LNCaP clone FGC (cell line): ENCODE measurements around the gene EIF3F.

ENCODE experiments used
- DNase-seq: peaks from one replicate; pipeline ENCODE4 v3.0.0-alpha.2; 2011; ENCODE audit warnings: low read depth
- H3K4me3 ChIP-seq: 2 replicates; pipeline ENCODE4 v1.5.1; 2011; ENCODE audit warnings: mild to moderate bottlenecking, low read depth, low read length, control low read depth
- CTCF ChIP-seq: IDR thresholded peaks from 2 replicates; pipeline ENCODE4 v1.5.1; 2012; ENCODE audit warnings: mild to moderate bottlenecking; ENCODE audit not compliant: control insufficient read depth, insufficient read depth; ENCODE audit errors: extremely low read depth

Gene EIF3F

GRCh38 chr11:7969756-7970646 lies 17.1 kb upstream of the EIF3F start:
- no peak overlapping the region for H3K4me3 ChIP-seq
- no peak for TF ChIP-seq CTCF
- no peak for DNase-seq

GRCh38 chr11:7971846-7972245 lies 15.3 kb upstream of the EIF3F start:
- no peak for TF ChIP-seq CTCF
- no peak overlapping the region for H3K4me3 ChIP-seq
- no peak for DNase-seq

DNA sequence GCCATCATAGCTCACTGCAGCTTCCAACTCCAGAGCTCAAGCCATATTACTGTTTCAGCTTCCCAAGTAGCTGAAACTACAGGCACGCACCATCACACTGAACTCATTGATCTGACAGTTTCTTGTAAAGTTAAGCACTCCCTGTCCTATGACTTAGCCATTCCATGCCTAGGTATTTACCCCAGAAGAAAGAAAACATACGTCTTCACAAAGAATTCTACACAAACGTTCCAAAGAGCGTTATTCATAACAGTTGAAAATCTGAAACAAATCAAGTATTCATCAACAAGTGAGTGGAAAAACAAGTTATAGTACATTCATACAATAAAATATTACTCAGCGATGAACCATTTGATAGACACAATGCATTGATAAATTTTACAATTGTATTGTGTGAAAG lies 14.1 kb upstream of the EIF3F start:
- TF ChIP-seq CTCF: no peak
- DNase-seq: no peak
- H3K4me3 ChIP-seq: no peak overlapping the region

DNA sequence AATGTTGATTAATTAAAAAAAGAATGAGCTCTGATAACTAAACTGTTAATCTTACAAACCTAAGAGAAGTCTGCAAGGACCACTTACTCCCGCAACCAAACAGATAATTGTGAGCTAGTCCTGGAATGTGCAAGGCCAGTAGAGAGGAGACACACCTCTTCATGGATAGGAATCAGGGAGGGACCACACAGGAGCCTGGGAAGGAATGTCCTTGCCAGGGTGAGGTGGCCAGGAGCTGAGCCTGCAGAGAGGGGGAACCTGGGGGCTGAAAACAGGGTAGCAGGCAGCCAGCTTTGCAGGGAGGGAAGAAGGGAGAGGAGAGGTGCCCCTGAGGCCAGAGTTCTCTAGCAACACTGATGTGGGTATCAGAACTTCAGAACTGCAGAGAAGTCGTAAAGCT lies 12.5 kb upstream of the EIF3F start:
- TF ChIP-seq CTCF: no peak
- H3K4me3 ChIP-seq: no peak overlapping the region
- no peak for DNase-seq

DNA sequence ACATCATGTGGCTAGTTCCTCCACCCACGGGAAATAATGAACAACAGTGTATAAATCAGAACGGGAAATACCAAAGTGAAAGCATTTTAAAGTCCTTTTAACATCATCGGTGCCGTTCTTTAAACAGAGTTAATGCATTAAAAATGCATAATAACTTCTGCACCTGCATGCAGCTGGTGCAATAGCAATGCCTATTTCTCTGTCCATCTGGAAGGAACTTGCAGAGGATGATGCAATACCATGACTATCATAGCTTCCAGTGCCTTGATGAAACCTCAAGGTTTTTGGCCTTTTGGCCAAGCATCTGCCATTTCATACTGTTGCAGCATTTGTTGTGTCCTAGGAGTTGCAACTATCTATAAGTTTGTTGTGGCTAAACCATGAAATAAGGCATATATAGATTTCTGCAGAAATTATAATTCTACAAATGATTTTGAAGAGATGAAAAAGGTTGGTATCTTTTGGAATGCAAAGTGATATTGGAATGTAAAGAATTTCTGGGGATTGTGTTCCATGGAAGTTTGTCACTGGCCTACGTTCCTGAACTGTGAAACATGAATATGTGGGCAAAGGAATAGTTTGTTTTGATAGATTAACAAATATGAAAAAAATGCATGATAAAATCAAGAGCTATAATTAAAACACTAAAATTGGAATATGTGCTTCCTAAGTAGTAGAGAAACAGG lies 9.8 kb upstream of the EIF3F start:
- no peak for TF ChIP-seq CTCF
- no peak overlapping the region for H3K4me3 ChIP-seq
- DNase-seq: no peak

DNA sequence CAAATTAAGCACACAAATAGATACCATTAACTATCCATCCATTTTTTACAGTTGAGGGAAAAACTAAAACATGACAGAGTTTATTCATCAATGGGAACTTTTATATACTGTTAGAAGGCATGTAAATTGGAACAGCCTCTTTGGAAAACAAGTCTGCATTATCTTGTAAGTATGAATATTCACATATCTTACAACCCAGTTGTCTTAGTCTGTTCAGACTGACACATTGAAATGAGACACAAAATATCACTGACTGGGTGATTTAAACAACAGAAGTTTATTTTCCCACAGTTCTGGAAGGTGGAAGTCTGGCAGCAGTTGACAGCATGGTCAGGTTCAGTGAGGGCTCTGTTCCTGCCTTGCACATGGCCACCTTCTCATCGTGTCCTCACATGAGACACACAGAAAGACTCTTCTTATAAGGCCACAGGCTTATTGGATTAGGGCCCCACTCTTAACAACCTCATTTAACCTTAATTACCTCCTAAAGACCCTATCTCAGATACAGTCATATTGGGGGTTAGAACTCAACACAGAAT lies 5.4 kb upstream of the EIF3F start:
- no peak overlapping the region for H3K4me3 ChIP-seq
- TF ChIP-seq CTCF: no peak
- DNase-seq: no peak
